Measurements from ENCODE around the gene RHOB. TPM values are rescaled to one million over a fixed set of nuclear protein-coding genes. Genes with fewer than 3 reads are reported as not detected.

RHOB gene
- total and polyA plus RNA-seq, 2 of the 13 experiments (the other 11 are each of a cell fraction or from before 2014, with no cell fraction given): 192 to 268 TPM

DNA sequence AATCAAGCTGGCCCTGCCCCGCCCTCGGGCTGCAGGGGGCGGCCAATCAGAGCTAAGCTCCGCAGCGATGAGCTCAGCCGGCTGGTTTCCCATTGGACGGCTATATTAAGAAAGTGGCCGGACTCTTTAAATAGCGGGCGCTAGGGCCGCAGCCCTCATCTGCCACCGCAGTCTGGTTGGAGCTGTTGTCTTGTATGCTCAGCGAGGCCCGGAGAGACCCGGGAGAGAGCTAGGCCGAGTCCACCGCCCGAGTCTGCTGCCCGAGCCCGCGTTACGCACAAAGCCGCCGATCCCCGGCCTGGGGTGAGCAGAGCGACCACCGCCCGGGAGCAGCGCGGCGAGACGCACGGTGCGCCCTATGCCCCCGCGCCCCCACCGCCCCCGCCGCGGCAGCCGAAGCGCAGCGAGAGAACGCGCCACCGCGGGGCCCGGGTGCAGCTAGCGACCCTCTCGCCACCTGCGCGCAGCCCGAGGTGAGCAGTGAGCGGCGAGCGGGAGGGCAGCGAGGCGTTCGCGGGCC, at the start of gene RHOB (continued):
- no peak for TF ChIP-seq ZNF333 (CRISPR knock-in tag; IDR thresholded peaks at IDR 0.05; ENCODE audit: borderline replicate concordance)
- TF ChIP-seq MEIS2 (CRISPR knock-in tag; IDR thresholded peaks at IDR 0.05): peak; percentile 99
- TF ChIP-seq KAT8 (CRISPR knock-in tag; IDR thresholded peaks at IDR 0.05): peak; percentile 91
- TF ChIP-seq GATAD1 (CRISPR knock-in tag; IDR thresholded peaks at IDR 0.05): peak; percentile 55; the same call in 1 of the 2 replicates
- TF ChIP-seq, protein P1, sequence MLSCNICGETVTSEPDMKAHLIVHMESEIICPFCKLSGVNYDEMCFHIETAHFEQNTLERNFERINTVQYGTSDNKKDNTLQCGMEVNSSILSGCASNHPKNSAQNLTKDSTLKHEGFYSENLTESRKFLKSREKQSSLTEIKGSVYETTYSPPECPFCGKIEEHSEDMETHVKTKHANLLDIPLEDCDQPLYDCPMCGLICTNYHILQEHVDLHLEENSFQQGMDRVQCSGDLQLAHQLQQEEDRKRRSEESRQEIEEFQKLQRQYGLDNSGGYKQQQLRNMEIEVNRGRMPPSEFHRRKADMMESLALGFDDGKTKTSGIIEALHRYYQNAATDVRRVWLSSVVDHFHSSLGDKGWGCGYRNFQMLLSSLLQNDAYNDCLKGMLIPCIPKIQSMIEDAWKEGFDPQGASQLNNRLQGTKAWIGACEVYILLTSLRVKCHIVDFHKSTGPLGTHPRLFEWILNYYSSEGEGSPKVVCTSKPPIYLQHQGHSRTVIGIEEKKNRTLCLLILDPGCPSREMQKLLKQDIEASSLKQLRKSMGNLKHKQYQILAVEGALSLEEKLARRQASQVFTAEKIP (CRISPR knock-in tag; IDR thresholded peaks at IDR 0.05; ENCODE audit: borderline replicate concordance): 0 out of 2 replicates have a peak, but pooled peaks have one; percentile 12
- no peak; the same call in 1 of the 2 replicates for TF ChIP-seq ZNF562 (CRISPR knock-in tag; IDR thresholded peaks at IDR 0.05; ENCODE audit: borderline replicate concordance)
- TF ChIP-seq, protein P2, sequence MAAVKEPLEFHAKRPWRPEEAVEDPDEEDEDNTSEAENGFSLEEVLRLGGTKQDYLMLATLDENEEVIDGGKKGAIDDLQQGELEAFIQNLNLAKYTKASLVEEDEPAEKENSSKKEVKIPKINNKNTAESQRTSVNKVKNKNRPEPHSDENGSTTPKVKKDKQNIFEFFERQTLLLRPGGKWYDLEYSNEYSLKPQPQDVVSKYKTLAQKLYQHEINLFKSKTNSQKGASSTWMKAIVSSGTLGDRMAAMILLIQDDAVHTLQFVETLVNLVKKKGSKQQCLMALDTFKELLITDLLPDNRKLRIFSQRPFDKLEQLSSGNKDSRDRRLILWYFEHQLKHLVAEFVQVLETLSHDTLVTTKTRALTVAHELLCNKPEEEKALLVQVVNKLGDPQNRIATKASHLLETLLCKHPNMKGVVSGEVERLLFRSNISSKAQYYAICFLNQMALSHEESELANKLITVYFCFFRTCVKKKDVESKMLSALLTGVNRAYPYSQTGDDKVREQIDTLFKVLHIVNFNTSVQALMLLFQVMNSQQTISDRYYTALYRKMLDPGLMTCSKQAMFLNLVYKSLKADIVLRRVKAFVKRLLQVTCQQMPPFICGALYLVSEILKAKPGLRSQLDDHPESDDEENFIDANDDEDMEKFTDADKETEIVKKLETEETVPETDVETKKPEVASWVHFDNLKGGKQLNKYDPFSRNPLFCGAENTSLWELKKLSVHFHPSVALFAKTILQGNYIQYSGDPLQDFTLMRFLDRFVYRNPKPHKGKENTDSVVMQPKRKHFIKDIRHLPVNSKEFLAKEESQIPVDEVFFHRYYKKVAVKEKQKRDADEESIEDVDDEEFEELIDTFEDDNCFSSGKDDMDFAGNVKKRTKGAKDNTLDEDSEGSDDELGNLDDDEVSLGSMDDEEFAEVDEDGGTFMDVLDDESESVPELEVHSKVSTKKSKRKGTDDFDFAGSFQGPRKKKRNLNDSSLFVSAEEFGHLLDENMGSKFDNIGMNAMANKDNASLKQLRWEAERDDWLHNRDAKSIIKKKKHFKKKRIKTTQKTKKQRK (IDR thresholded peaks at IDR 0.05; ENCODE audit: low read length): no peak
- no peak for TF ChIP-seq NAIF1 (CRISPR knock-in tag; IDR thresholded peaks at IDR 0.05; ENCODE audit: borderline replicate concordance)
- TF ChIP-seq ZNF460 (CRISPR knock-in tag; IDR thresholded peaks at IDR 0.05; ENCODE audit: borderline replicate concordance): no peak
- TF ChIP-seq HIVEP1 (CRISPR knock-in tag; IDR thresholded peaks at IDR 0.05): no peak
- TF ChIP-seq TAF1 (CRISPR knock-in tag; IDR thresholded peaks at IDR 0.05): peak; percentile 98
- 0 out of 2 replicates have a peak, but pooled peaks have one; percentile 80 for TF ChIP-seq ZFP37 (CRISPR knock-in tag; IDR thresholded peaks at IDR 0.05; ENCODE audit: borderline replicate concordance)
- TF ChIP-seq ZNF484 (CRISPR knock-in tag; IDR thresholded peaks at IDR 0.05; ENCODE audit: borderline replicate concordance, low read depth): no peak
- peak in 1 of 2 experiments; percentile 96; a peak in 2 of 4 replicates for TF ChIP-seq KLF16 (CRISPR knock-in tag; IDR thresholded peaks at IDR 0.05)
- TF ChIP-seq RXRA (CRISPR knock-in tag; IDR thresholded peaks at IDR 0.05): peak; percentile 75
- TF ChIP-seq NKX3-1 (CRISPR knock-in tag; IDR thresholded peaks at IDR 0.05): peak; percentile 97
- no peak for TF ChIP-seq ZNF652 (CRISPR knock-in tag; IDR thresholded peaks at IDR 0.05; ENCODE audit: borderline replicate concordance, low read depth)
- TF ChIP-seq, protein P3, sequence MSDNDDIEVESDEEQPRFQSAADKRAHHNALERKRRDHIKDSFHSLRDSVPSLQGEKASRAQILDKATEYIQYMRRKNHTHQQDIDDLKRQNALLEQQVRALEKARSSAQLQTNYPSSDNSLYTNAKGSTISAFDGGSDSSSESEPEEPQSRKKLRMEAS (IDR thresholded peaks at IDR 0.05): peak; percentile 9; the same call in 1 of the 2 replicates
- peak; percentile 95; the same call in 1 of the 2 replicates for TF ChIP-seq ZNF138 (CRISPR knock-in tag; IDR thresholded peaks at IDR 0.05; ENCODE audit: low read depth)
- TF ChIP-seq SETDB1 (CRISPR knock-in tag; IDR thresholded peaks at IDR 0.05; ENCODE audit: borderline replicate concordance): no peak
- TF ChIP-seq, protein P4, sequence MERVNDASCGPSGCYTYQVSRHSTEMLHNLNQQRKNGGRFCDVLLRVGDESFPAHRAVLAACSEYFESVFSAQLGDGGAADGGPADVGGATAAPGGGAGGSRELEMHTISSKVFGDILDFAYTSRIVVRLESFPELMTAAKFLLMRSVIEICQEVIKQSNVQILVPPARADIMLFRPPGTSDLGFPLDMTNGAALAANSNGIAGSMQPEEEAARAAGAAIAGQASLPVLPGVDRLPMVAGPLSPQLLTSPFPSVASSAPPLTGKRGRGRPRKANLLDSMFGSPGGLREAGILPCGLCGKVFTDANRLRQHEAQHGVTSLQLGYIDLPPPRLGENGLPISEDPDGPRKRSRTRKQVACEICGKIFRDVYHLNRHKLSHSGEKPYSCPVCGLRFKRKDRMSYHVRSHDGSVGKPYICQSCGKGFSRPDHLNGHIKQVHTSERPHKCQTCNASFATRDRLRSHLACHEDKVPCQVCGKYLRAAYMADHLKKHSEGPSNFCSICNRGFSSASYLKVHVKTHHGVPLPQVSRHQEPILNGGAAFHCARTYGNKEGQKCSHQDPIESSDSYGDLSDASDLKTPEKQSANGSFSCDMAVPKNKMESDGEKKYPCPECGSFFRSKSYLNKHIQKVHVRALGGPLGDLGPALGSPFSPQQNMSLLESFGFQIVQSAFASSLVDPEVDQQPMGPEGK (CRISPR knock-in tag; IDR thresholded peaks at IDR 0.05): no peak
- TF ChIP-seq ZFAT (CRISPR knock-in tag; conservative IDR thresholded peaks at IDR 0.05): peak; percentile 88
- TF ChIP-seq EHMT2 (IDR thresholded peaks at IDR 0.05; ENCODE audit: borderline replicate concordance, low read depth, low read length): no peak
- 0 out of 2 replicates have a peak, but pooled peaks have one; percentile 20 for TF ChIP-seq ZBTB7B (CRISPR knock-in tag; IDR thresholded peaks at IDR 0.05)
- no peak for TF ChIP-seq PHB2 (IDR thresholded peaks at IDR 0.05; ENCODE audit: partially characterized antibody)
